Transverse colon (tissue), 4 donors: ENCODE measurements around the gene CDC14B. TPM values are rescaled to one million over a fixed set of nuclear protein-coding genes. Genes with fewer than 3 reads are reported as not detected.

ENCODE experiments used
- DNase-seq: peaks from one replicate; pipeline ENCODE4 v3.0.0-alpha.2; 2019
- H3K27ac ChIP-seq, 4 donors: fragments of 200-600 bp; sonication (generic); 2 replicates each; pipeline ENCODE4 v1.5.1; 2016 to 2018; ENCODE audit warnings: inconsistent platforms in 4 of 4
- H3K27me3 ChIP-seq: fragments of 200-600 bp; sonication (generic); 2 replicates; pipeline ENCODE4 v1.5.1; 2017; ENCODE audit warnings: inconsistent platforms
- H3K36me3 ChIP-seq, 4 donors: fragments of 200-600 bp; sonication (generic); 2 replicates each; pipeline ENCODE4 v1.5.1; 2017 to 2019; ENCODE audit warnings: inconsistent platforms in 4 of 4
- H3K4me1 ChIP-seq, 4 donors: fragments of 200-600 bp; sonication (generic); 2 replicates each; pipeline ENCODE4 v1.5.1; 2017 to 2020; ENCODE audit warnings: inconsistent platforms in 4 of 4
- H3K4me3 ChIP-seq, 4 donors: fragments of 200-600 bp; sonication (generic); 1 replicate in 1 of 4; 2 replicates in 3 of 4; pipeline versions ENCODE4 v1.5.1 to v1.6.1; 2017 to 2019; ENCODE audit warnings: inconsistent platforms in 4 of 4
- H3K9me3 ChIP-seq, 2 donors: fragments of 200-600 bp; sonication (generic); 2 replicates each; pipeline ENCODE4 v1.5.1; 2017 to 2019; ENCODE audit warnings: inconsistent platforms in 2 of 2
- CTCF ChIP-seq, 5 experiments: fragments of 200-600 bp in 3 of 5; fragments of 450-650 bp in 2 of 5; sonication (generic) in 3 of 5; IDR thresholded peaks; 1 replicate in 2 of 5; 2 replicates in 3 of 5; pipeline ENCODE4 v1.5.1; 2016 to 2017; ENCODE audit warnings: antibody characterized with exemption in 5 of 5, inconsistent platforms in 3 of 5, mild to moderate bottlenecking in 2 of 5, moderate library complexity in 1 of 5
- EP300 ChIP-seq: sonication (generic); formaldehyde crosslinking; IDR thresholded peaks from one replicate; pipeline ENCODE4 v1.6.1; 2017; ENCODE audit warnings: antibody characterized with exemption, low read depth
- POLR2A ChIP-seq: fragments of 450-650 bp; IDR thresholded peaks from one replicate; pipeline ENCODE4 v1.6.1; 2016; ENCODE audit warnings: antibody characterized with exemption, mild to moderate bottlenecking, moderate library complexity
- POLR2AphosphoS5 ChIP-seq, 3 donors: sonication (generic); formaldehyde crosslinking; IDR thresholded peaks; one replicate each; pipeline ENCODE4 v1.6.1; 2016; ENCODE audit warnings: antibody characterized with exemption in 3 of 3
- WGBS, 2 donors: methylation state at CpG; one replicate each; pipeline ENCODE4 v1.1.5; 2018; ENCODE audit warnings: low coverage in 1 of 2; 5-methylcytosine and 5-hydroxymethylcytosine counted together
- in situ Hi-C, 4 donors: fragments of 200-750 bp; cut with MboI; loops; one replicate each; pipeline versions ENCODE4 v1.15.0 to v1.15.1; 2017; ENCODE audit warnings: low sequenced_read_pairs in 3 of 4, low pct_ligation_motif_present in 1 of 4, low pct_unique_long_range_greater_than_20kb in 1 of 4
- intact Hi-C: fragments of 100-400 bp; cut with DNase I; formaldehyde crosslinking; loops from one replicate; pipeline ENCODE4 v1.15.1; 2023; ENCODE audit warnings: low total_unique reads
- total RNA-seq, 4 donors: library from RNA; depleted of rRNA; stranded (reverse); fragments of >200 nt; gene quantifications; one replicate each; pipeline ENCODE4 v1.1.0, GENCODE V29; 2016

Gene CDC14B
- total RNA-seq, 4 donors from 2014 or later = 18.0 to 22.3 (median 20.9) TPM

- no peak overlapping the region for H3K27ac ChIP-seq
- no peak for DNase-seq
- H3K4me1 ChIP-seq = peaks cover 0 to 14% (median 9%) of the 10 kb centered on the region in 4 donors
- H3K27me3 ChIP-seq = peaks cover 13% of the 10 kb centered on the region
- no peak overlapping the region for H3K4me3 ChIP-seq
- H3K36me3 ChIP-seq = no peaks in the 10 kb centered on the region
- intact Hi-C loops (no loop called here), in situ Hi-C loops (loop anchor here in 1 of 4 donors (10.0 kb wide), 1 partner anchor 176 kb away; no protein-coding TSS in a partner anchor)
- 70 to 81% methylated on average over 5 to 7 of the region's 7 CpGs for WGBS, 2 donors
- H3K9me3 ChIP-seq = no peaks in the 10 kb centered on the region
- TF ChIP-seq CTCF (IDR thresholded peaks at IDR 0.05) = no peak
- no peak for TF ChIP-seq POLR2AphosphoS5 (IDR thresholded peaks at IDR 0.05)
- no peak for TF ChIP-seq POLR2A
- no peak for TF ChIP-seq EP300
These were observed 1.2 kb upstream of the CDC14B start for GRCh38 chr9:96620832-96621269.

GRCh38 chr9:96620181-96620514 is 505 bp upstream of the CDC14B start:
- DNase-seq = no peak
- Histone ChIP-seq H3K9me3 (no peaks in the 10 kb centered on the region), H3K27me3 (peaks cover 13% of the 10 kb centered on the region), H3K4me1 (peaks cover 0 to 14% (median 9%) of the 10 kb centered on the region in 4 donors), H3K27ac (peak overlapping the region; percentile 70 to 80 (median 76)), H3K4me3 (peak overlapping the region in 3 of 4 donors; percentile 60 to 78 (median 66)), H3K36me3 (no peaks in the 10 kb centered on the region)
- in situ Hi-C loops = loop anchor here in 1 of 4 donors (10.0 kb wide), 1 partner anchor 175 kb away; no protein-coding TSS in a partner anchor
- TF ChIP-seq POLR2A (no peak), EP300 (no peak), POLR2AphosphoS5 (IDR thresholded peaks at IDR 0.05) (no peak), CTCF (IDR thresholded peaks at IDR 0.05) (no peak)
- WGBS, 2 donors = 57 to 60% methylated on average over 11 of the region's 11 CpGs
- intact Hi-C loops = no loop called here

GRCh38 chr9:96619124-96619465 is 548 bp downstream of the CDC14B start:
- H3K9me3 ChIP-seq = no peaks in the 10 kb centered on the region
- H3K27me3 ChIP-seq = peaks cover 13% of the 10 kb centered on the region
- H3K27ac ChIP-seq = peak overlapping the region; percentile 71 to 81 (median 77)
- intact Hi-C loops (loop anchor here (10.0 kb wide), 1 partner anchor 164 kb away; the partner anchor contains the start of gene HABP4), in situ Hi-C loops (no loop called here)
- no peaks in the 10 kb centered on the region for H3K36me3 ChIP-seq
- H3K4me3 ChIP-seq = peak overlapping the region; percentile 71 to 90 (median 84)
- TF ChIP-seq EP300 (no peak), POLR2A (no peak), POLR2AphosphoS5 (IDR thresholded peaks at IDR 0.05) (no peak), CTCF (IDR thresholded peaks at IDR 0.05) (no peak)
- DNase-seq = no peak
- peaks cover 0 to 14% (median 9%) of the 10 kb centered on the region in 4 donors for H3K4me1 ChIP-seq
- WGBS, 2 donors = 4% methylated on average over 19 of the region's 54 CpGs; no CpG with 5 or more reads in 1 of the 2 donors

GRCh38 chr9:96618209-96619123 is 1.2 kb downstream of the CDC14B start:
- in situ Hi-C loops = no loop called here
- Histone ChIP-seq H3K36me3 (no peaks in the 10 kb centered on the region), H3K27ac (peak overlapping the region; percentile 71 to 81 (median 77)), H3K4me3 (peak overlapping the region; percentile 71 to 90 (median 84)), H3K4me1 (peaks cover 0 to 14% (median 9%) of the 10 kb centered on the region in 4 donors), H3K27me3 (peaks cover 13% of the 10 kb centered on the region), H3K9me3 (no peaks in the 10 kb centered on the region)
- TF ChIP-seq POLR2A (no peak), EP300 (no peak), POLR2AphosphoS5 (IDR thresholded peaks at IDR 0.05) (no peak), CTCF (IDR thresholded peaks at IDR 0.05) (no peak)
- intact Hi-C loops = loop anchor here (10.0 kb wide), 1 partner anchor 164 kb away; the partner anchor contains the start of gene HABP4
- WGBS, 2 donors = 14 to 50% methylated on average over 2 to 52 of the region's 69 CpGs
- peak; percentile 46 for DNase-seq
